Stimulated activated naive CD4-positive, alpha-beta T cell (primary cell): ENCODE data around the gene CMTM5.
"Not testable (repeated sequence)": the region's sequence is repeated elsewhere in the genome, so short reads cannot be mapped to it uniquely, and the experiment has no call there.

Source experiments
- DNase-seq, 6 experiments: peaks; one replicate each; lab custom pipeline; 2025; lab: John Stamatoyannopoulos, UW

CMTM5 gene

GRCh38 chr14:23378612-23379220 lies 1.9 kb downstream of the CMTM5 start:
- DNase-seq = no peak

GRCh38 chr14:23379366-23380196 lies 2.7 kb downstream of the CMTM5 start:
- peak; percentile 25 to 71 (median 58) for DNase-seq

DNA sequence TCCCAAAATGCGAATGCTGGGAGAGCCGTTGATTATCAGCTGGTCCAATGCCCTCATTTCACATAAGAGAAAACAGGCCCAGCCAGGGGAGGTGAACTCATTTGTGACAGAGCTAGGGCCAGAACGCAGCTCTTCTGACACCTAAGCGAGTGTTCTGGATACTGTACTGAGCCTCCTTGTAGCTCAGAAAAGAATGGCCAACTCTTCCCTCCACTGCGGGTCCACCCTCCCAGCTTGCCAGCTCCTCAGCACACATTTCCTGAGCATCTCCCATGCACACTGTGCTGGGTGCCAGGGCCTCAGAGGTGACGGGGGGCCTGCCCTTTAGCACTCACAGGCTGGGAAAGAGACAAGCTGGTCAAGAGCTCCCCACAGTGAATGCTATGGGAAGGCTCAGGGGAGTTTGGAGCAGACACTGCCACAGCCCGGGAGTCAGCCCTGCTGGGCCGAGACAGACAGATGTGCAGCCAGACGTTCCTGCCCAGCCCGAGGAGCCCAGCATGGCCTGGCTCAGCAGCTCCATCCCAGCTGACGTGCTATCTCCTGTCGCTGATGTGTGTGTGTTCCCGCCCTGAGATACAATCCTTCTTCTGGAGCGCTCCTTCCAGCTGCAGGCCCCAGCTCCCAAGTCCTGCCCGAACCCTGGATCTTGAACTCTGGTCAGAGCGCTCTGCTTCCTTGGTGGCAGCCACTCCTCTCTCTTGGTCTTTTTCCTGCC lies 3.5 kb downstream of the CMTM5 start:
- no peak for DNase-seq

DNA sequence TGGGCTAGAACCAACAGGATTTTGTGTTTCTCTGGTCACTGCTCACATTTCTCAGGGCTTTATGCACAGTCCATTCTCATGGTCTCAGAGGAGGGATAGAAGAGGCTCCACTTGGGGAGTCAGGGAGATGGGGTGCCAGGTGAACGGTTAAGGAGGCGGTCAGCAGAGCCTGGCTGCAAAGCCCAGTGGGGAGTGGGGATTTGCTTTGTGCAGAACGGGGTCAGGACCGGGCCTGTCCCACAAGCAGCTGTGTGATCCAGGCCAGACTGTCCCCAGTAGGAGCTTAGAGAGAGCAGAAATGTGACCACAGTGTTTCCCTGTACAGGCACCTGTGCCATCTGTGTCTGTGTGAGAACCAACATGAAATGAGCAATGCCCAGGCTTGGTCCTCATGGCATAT lies 4.1 kb downstream of the CMTM5 start:
- DNase-seq = no peak

DNA sequence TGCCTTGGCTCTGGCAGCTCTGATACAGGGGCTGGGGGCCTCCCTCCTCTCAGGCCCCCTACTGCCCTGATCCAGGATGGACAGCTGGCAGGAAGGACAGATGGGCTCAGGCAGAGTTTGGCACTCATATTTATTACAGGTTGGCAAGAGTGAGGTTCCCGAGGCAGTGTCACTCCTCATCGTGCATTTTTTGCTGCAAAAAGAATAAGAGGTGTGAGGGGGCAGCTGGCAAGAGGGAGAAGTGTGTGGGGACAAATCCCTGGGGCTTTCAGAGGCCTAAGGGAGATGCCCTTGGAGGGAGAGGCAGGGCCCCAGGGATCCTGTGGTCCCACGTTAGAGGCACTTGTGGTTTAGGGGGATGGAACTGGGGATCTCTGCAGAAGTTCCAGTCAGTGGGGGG lies 5.0 kb downstream of the CMTM5 start:
- no peak for DNase-seq

DNA sequence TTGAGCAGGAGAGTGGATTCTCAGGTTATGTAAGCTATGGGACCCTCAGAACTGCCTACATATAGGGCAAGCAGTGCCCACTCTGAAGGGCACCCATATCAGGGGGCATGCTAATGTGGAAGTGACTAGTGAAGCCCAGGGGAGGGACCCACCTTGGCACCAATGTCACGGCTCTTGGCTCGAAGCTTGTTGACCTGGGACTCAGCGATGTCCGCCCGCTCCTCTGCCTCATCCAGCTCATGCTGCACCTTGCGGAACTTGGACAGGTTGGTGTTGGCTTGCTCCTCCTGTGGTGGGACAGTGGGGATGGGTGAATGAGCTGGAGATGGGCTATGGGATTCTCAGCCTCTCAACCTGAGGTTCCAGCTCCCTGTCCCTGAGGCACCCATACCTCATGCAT lies 5.4 kb downstream of the CMTM5 start:
- DNase-seq = no peak

GRCh38 chr14:23382731-23383440 lies 6.0 kb downstream of the CMTM5 start:
- DNase-seq = no peak

DNA sequence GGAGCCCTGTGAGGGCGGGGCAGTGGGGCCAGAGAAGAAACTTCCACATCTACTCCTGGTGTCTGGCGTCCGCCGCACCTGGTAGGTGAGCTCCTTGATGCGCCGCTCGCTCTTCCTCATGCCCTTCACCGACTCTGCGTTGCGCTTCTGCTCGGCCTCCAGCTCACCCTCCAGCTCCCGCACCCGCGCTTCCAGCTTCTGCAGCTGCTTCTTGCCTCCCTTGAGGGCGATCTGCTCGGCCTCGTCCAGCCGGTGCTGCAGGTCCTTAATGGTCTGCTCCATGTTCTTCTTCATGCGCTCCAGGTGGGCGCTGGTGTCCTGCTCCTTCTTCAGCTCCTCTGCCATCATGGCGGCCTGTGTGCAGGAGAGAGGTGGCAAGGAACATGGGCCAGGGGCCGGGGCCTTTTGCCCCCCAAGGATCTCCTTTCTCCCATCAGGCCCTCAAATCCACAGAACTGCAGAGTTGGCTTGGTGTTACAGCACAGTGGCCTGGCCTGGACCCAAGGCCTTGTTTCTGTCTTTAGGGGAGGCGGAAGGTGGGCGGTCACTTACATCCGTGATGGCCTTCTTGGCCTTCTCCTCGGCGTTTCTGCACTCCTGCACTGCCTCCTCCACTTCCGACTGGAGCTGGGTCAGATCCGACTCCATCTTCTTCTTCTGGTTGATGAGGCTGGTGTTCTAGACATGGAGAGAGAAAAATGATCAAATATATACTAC lies 7.7 kb downstream of the CMTM5 start:
- DNase-seq = no peak

DNA sequence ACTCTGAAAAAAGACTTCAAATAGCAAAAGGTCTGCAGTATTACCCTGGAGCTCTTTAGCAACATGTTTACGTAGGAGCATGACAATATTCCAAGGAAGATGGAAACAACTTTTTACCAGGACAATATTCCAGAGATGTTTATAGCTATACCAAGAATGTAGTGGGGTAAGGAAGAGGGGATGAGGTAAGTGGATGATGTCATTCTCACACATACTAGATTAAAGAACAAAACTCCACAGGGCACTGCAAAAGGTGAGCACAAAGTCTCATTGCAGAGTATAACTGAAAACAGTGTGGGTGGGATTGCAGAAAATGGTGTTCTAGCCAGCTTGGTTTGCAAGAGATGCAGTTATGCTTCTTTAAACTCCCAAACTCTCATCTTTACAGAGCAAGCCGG lies 8.4 kb downstream of the CMTM5 start:
- no peak for DNase-seq

DNA sequence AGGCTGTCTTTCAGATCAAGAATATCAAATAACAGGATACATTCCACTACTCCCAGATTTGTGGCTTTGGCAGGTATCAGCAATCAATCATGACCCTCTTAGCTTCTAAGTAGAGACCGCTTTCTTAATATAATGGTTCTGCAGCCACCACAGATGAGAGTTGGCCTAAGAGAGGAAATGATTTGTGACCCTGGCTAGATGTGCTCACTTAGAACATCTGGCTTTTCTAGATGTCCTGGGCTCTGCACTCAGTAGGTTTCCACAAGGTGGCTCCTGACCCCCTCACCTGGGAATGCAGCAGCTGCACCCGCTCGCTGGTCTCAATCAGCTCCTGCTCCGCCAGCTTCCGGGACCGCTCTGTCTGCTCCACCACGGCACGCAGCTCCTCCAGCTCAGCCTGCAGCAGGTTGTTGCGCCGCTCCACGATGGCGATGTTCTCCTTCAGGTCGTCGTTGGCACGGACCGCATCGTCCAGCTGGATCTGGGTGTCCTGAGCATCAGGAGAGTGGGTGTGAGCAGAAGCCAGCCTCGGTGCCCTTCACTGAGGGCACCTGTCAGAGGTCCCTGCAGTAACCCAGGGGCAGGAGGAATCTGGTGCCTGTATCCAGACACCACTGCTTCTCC lies 8.9 kb downstream of the CMTM5 start:
- DNase-seq = no peak

- not testable (repeated sequence) for DNase-seq
Measured at GRCh38 chr14:23386266-23386657, 9.4 kb downstream of the CMTM5 start.

- no peak for DNase-seq
Measured at GRCh38 chr14:23386999-23387398, 10.2 kb downstream of the CMTM5 start.

- DNase-seq = no peak
Measured at GRCh38 chr14:23387916-23388882, 11.4 kb downstream of the CMTM5 start.

- DNase-seq = no peak
Measured at GRCh38 chr14:23388996-23389395, 12.2 kb downstream of the CMTM5 start.

- no peak for DNase-seq
Measured at GRCh38 chr14:23389396-23389795, 12.6 kb downstream of the CMTM5 start.

DNA sequence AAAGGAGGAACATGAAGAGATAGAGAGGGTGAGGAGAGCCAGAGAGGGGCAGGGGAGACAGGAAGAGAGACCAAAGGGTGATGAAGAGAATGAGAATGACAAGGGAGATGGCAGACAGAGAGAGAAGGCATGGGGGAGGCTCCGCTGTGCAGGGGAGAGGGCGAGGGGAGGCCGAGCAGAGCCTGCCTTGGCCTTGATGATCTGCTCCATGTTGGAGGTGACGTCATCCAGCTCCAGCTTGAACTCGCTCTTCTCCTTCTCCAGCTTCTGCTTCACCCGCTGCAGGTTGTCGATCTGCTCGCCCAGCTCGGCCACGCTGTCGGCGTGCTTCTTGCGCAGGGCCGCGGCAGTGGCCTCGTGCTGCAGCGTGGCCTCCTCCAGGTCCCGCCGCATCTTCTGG lies 13.0 kb downstream of the CMTM5 start:
- DNase-seq = not testable (repeated sequence)

- no peak for DNase-seq
Measured at GRCh38 chr14:23392613-23393012, 15.8 kb downstream of the CMTM5 start.

DNA sequence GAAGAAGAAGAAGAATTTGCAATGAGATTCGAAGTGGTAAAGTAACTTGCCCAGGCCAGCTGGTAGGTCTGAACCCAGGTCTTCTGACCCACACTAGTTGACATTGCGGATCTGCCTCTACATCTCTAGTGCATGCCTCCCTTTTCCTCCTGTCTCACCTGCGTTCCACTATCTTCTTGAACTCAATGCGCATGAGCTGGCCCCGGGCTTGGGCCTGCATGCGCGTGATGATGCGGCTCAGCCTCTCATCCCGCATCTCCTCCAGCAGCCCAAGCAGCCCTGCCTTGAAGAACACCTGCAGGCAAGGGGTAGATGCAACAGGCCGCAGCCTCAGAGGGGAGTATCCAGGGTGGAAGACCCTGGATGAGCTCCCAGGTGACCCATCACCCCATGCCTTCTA lies 19.3 kb downstream of the CMTM5 start:
- no peak for DNase-seq

DNA sequence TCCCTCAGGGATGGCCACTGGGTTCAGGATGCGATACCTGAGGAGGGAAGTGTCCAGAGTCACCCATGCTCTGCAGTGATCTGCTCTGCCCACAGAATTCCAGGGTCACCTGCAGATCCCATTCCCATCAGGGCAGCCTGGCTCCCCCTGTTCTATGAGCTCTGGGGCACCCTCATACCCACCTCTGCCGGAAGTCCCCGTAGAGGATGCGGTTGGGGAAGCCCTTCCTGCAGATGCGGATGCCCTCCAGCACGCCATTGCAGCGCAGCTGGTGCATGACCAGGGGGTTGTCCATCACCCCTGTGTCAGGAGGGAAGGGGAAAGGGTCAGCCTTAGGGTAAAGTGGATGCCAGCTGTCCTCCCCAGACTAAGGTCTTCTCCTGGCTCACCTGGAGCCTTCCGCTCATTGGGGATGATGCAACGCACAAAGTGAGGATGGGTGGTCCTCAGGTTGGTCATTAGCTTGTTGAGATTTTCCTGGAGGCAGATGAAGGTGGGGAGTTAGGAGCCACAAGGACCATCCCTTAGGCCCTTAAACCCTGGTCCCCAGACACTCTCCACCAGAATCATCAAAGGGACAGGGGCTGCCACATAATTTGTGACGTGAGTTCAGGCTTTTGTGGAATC lies 20.0 kb downstream of the CMTM5 start:
- no peak for DNase-seq

DNA sequence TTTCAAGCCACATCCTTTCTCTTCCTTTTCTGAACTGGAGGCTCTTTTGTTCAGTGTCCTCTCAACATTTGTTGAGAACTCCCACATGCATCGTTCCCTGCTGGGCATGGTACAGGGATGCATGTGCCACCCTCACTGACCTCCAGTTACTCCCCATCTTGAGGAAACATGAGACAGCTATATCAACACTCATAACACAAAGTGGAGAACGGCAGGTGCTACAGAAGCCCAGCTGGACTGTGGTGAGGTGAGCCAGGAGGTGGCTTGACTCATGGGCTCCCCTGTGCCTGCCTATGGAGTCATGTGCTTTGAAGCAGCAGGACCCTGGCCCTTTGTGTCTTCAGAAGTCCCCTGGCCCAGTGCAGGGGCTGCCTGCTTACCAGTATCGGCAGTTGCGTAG lies 21.5 kb downstream of the CMTM5 start:
- DNase-seq = no peak
